ENCODE results near the gene TGFB1I1.
"Not testable (repeated sequence)": the region's sequence is repeated elsewhere in the genome, so short reads cannot be mapped to it uniquely, and the experiment has no call there.

The TGFB1I1 gene

DNA sequence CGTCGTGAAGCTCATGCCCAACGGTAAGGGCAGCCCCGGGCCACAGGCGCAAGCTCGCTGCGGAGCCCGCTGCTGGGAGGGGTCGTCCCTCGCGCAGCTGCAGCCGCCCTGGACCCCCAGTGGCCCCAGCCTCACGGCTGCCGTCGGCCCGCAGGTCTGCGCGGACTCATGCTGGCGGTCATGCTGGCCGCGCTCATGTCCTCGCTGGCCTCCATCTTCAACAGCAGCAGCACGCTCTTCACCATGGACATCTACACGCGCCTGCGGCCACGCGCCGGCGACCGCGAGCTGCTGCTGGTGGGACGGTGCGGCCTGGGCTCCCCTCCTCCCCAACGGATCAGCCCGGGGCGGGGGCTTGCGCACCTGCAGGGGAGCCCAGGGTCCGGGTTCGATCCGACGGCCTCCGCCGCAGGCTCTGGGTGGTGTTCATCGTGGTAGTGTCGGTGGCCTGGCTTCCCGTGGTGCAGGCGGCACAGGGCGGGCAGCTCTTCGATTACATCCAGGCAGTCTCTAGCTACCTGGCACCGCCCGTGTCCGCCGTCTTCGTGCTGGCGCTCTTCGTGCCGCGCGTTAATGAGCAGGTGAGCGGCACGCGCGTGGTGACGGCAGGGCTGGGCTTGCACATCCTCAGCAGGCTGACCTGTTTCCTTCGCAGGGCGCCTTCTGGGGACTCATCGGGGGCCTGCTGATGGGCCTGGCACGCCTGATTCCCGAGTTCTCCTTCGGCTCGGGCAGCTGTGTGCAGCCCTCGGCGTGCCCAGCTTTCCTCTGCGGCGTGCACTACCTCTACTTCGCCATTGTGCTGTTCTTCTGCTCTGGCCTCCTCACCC is 16.7 kb downstream of the TGFB1I1 start:
- peak; percentile 56 for DNase-seq

DNA sequence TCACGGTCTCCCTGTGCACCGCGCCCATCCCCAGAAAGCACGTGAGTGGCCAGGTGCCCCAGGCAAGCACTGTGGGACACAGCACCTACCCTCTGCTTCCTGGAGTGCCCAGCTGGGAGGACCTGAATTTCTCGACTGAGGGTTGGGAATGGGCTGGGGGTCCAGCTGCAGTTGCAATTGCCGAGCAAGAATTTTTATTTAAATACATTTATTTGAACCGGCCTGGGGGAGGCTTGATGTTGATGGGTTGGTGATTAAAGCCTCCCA is 17.3 kb downstream of the TGFB1I1 start:
- DNase-seq: no peak

DNA sequence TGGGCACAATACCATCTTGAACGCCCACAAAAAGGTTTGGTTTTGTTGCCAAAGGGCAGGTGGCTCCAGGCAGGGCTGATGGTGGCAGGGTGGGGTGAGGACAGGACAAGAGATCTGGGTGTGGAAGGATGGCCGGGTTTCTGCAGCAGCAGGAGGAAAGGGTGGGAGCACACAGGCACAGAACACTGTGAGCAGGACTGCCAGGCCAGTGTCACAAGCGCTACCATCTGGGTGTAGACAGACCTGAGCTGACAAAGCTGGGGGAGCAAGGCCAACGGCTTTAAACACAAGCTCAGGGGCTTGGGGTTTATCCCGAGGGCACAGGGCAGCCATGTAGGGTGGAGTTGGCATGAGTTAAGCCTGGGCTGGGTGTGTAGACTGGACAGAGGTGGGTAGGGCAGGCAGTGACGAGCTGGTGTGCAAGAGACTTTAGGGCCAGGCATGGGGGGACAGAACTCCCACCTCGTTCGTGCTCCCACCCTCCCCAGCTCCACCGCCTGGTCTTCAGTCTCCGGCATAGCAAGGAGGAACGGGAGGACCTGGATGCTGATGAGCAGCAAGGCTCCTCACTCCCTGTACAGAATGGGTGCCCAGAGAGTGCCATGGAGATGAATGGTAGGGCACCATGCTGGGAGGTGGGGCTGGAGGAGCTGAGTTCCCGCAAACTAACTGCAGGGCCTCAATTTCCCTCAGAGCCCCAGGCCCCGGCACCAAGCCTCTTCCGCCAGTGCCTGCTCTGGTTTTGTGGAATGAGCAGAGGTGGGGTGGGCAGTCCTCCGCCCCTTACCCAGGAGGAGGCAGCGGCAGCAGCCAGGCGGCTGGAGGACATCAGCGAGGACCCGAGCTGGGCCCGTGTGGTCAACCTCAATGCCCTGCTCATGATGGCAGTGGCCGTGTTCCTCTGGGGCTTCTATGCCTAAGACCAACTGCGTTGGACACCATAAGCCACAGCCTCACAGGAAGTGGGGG is 17.9 kb downstream of the TGFB1I1 start:
- no peak for DNase-seq

DNA sequence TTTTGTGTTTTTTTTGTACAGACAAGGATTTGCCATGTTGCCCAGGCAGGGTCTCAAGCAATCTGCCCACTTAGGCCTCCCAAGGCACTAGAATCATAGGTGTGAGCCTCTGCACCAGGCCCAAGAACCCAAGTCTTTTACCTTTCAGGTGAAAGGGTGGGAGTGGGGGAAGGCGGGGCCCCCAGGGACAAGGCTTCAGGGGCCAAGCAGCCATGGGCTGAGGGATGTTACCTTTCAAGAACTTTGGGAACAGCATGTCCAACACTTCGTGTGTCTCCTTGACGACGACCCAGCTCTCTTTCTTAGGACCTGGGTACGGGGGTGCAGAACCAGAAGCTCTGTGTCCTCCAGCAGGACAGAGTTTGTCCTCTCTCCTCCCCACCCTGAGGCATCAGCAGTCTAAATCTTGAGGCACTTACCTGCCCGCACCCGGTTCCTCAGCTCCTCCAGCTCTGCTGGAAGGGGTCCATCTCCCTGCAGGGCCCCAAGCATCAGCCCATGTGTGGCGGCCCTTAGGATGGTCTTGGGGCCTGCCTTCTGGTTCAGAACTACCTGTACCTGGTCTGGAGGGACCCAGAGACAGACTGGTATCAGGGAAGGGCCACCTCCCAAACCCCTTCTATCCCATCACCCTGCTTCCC is 19.9 kb downstream of the TGFB1I1 start:
- DNase-seq: no peak

DNA sequence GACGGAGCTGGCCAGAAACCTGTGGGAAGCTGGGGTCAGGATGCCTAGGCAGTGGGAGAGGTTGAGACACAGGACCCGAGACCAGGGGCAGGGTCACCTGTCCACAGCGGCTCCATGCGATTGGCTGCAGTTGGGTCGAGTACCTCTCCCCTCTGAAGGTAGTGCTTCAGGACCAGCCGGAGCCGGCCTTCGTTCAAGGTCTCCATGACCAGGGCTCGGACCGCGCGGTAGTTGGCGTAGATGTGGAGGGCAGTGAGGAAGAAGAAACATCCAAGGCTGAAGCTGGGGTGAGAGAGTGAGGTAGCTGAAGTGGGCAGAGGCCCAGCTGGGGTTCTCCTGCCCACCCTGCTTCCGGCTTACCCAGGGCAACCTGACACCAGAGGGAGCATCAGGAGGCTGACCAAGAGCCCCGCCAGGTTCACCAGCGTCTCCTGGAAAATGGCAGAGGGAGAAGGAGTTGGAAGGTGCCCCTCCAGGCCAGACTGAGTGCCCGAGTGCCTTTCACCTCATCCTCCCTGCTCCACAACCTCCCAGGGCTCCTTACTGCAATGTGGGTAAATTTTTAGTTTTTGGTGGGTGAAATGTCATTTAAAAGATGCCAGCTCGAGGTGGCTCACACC is 21.7 kb downstream of the TGFB1I1 start:
- no peak for DNase-seq

DNA sequence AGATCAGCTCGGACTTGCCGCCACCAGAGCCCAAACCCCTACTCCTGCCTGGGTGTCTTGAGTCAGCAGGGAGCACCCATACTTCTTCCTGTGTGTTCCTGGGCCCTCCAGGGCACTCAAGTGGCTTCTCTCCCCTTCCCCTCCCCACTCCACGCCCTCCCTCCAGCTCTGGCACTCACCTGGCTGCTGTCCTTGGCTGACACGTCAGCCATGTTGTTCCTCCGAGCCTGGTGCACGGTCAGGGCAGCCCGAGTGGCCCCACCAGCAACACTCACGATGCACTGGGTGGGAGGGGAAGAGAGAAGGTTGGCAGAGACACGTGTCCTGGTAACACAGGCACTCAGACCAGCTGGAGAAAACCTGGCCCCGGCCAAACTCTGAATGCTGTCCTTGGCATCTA is 24.7 kb downstream of the TGFB1I1 start:
- no peak for DNase-seq

DNA sequence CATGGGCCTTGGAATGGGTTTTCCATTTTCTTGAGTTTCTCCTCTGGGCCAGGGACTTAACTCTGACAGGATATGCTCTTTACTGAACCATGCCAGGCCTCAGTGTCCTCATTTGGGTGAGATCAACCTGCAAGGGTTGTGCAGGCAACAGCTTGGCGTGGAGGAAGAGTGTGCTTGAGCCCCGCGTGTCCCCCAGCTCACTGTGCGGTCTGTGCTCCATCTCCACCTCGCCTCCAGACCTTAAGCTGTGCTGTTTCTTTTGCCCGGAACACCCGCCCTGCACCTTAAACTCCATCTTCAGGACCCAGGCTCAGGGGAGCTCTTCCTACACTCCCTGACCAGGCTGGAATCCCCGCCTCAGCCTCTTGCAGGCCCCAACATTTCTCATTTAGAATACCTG is 26.5 kb downstream of the TGFB1I1 start:
- DNase-seq: no peak

DNA sequence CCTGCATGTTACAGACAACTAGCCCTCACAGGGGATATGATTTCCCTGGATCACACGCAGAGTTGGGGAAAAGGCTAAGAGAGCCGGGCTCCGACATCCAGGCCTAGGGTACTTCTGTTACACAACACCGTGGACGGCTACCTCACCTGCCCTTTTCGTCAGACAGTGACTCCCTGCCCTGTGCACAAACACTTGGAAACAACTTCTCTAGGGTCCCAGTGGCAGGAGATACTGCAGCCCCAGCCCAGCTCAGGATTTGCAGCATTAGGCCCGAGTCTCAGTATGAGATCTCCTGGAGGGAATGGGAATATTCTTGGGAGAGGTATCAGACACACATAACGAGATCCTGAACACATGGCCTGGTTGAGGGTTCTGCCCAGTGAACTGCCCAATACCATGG is 28.0 kb downstream of the TGFB1I1 start:
- DNase-seq: no peak

DNA sequence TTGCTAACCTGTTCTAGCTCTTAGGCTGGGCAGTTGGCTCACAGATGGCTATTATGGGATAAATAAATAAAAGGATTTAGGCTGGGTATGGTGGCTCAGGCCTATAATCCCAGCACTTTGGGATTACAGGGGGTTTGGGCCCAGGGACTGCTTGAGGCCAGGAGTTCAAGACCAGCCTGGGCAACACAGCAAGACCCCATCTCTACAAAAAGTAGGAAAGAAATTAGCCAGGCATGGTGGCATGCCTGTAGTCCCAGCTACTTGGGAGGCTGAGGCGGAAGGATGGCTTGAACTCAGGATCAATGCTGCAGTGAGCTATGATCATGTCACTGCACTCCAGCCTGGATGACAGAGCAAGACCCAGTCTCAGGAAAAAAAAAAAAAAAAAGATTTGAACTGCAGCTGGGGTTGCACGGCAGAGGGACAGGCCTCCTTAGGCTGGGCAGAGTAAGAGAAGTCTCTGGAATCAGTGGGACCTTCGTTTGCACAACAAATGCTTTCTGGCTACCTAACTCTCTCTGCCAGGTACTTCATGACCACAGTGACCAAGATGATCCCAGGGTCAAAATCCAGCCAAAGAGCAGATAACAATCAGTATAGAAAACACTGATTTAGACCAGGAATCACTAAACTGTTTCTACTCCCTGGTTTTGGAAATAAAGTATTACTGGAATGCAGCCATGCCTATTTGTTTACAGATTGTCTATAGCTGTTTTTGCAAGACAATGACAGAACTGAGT is 29.4 kb downstream of the TGFB1I1 start:
- DNase-seq: no peak

DNA sequence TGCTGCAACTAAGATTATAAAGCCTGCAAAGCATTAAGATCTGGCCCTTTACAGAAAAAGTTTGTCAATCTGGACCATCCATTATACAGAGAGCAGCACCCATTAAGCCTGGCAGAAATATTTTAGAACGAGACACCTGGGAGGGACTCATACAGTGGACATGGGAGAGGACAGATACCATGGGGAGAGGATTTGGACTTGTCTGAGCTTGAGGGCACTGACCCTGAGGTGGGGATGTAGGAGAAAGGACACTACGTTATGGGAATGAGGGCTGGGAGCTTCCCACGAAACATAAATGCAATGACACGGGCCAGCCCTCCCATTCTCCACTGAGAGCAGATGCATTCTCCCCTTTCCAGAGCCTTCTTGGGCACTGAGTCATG is 30.0 kb downstream of the TGFB1I1 start:
- no peak for DNase-seq

DNA sequence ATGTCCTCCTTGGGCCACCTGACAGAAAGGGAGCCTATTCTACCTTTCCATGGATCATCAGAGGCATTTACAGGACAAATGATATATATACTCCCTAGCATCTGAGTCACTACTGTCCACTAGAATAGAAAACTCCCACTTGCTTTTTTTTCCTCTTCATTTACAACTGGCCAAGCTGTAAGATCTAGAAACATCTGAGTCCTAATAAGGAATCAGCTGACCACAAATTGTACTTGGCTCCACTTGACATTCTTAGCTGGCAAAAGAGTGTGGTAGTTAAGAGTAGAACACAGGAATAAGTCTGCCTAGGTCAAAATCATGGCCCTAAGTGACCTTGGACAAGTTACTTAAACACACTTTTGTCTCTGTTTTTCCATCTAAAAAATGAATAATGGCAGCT is 31.0 kb downstream of the TGFB1I1 start:
- DNase-seq: no peak

DNA sequence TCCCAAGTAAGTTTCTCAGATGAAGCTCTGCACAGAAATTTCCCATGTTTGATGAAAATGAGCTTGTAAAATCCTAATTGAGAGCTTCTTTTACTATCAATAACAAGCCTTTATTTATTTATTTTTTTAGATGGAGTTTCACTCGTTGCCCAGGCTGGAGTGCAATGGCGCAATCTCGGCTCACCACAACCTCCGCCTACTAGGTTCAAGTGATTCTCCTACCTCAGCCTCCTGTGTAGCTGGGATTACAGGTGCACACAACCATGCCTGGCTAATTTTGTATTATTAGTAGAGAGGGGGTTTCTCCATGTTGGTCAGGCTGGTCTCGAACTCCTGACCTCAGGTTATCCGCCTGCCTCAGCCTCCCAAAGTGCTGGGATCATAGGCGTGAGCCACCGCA is 31.6 kb downstream of the TGFB1I1 start:
- DNase-seq: not testable (repeated sequence)

DNA sequence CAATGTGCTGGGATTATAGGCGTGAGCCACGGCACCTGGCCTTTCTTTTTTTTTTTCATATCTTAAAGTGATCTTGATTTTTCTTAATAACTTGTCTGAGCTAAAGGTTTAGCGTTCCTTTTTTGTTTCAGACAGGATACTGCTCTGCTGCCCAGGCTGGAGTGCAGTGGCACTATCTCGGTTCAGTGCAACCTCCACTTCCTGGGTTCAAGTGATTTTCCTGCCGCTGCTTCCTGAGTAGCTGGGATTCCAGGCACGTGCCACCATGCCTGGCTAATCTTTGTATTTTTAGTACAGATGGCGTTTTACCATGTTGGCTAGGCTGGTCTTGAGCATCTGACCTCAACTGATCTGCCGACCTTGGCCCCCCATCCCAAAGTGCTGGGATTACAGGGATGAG is 32.2 kb downstream of the TGFB1I1 start:
- no peak for DNase-seq

DNA sequence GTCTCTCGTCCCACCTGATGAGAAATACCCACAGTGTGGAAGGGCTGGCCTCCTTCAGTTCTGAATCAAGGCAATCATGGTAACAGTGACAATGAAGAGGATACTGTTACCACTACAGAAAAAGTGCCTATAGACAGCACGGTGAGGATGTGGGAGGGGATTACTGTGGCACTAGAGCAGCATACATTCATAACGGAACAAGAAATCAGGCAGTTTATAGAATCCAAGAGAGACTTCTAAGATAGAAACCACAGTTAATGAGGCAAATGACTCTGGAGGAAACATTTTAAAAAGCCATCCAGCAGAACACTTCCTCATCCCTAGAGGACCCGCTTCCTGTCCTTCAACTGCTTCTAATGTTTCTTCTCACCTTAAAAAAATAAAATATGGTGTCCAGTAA is 33.5 kb downstream of the TGFB1I1 start:
- DNase-seq: no peak

DNA sequence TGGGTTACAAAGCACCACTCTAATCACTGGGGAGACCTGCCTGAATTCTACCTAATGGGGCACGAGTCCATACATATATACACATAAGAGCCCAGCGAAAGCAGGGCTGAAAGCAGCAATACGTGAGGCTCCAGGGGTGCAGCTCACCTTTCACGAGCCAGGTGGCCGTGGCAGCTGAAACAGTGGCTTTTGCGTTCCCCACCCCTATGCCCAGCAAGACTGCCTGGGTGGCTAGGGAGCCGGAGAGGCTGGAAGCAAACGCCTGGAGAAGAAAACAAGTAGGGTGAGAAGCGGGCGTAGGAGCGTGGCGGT is 35.6 kb downstream of the TGFB1I1 start:
- DNase-seq: no peak

DNA sequence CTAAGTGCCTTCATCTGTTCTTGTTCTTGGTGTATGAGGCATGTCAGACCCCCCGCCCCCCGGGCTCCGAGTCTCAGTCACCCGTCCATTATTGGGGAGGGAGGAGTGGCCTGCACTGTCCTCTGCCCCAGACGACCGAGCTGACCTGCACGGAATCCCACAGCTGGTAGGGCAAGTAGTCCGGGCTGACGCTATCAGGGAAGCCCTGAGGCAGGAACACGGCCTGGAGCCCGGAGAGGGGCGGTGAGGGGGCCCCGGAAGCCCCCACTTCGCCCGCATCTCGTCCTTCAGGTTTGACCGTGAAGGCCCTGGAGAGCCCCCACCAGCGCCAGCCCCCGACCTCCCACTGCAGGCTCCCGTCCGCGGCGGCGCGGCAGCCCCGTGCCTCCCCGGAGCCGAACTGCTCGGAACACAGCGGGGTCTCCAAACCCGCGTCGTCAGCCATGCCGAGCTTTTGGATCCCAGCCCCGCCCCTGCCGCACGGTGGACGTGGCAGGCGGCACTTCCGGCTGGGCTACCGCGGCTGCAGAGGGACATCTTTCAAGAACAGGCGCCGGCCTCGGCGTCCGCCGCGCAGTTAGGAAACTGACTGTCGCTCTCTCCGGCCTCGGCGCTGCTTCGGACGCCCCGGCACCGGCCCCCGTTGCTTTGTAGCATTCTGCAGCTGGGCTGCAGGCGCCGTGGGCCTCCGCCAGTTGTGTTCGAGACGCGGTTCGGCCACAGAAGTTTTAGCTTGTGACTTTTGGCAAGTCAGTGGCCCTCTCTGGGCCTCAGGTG is 36.2 kb downstream of the TGFB1I1 start, which contains the start of gene RUSF1:
Gene RUSF1, minus strand, starts transcription at position 463 of the 777 bp plus-strand sequence. Its CDS starts 18 bp downstream, at position 445.
- DNase-seq: peak; percentile 97

DNA sequence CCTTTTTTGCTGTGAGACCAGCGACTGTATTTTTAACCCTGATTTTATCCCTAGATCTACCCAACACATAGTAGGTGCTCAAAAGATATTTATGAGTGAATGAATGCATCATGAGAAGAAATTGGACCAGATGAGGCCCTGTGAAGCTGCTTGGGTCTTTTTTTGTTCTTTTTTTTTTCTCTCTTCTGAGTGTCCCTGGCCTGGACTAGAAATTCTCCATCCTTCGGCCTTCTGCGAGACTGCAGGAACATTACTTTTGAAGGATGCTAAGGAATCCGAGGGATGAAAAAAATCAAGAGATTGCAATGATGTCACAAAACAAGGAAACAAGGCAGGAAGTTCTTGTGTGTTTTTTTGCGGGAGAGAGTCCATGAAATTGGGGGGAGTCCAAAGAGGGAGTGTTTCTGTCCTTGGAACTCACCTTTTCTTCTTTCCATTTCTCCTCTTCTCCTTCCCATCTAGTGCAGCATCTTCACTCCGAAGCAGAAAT is 36.8 kb downstream of the TGFB1I1 start:
- DNase-seq: no peak

DNA sequence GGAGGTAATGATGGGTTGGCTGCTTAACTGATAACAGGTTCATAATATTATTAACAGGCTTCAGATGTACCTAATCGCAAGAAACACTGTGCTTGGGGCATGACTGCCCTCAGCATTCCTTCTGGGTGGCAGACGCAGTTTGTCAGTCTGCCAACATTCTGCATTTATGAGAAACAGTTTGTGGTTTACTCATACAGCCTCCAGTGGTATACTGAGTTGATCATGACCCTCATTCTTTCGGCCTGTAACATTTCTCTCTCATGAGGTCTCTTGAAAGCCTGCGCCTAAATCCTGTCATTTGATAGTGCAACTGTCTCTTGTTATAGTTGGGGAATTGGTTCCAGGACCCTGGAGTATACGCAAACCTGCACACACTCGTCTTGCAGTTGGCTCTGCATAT is 41.2 kb downstream of the TGFB1I1 start:
- no peak for DNase-seq

DNA sequence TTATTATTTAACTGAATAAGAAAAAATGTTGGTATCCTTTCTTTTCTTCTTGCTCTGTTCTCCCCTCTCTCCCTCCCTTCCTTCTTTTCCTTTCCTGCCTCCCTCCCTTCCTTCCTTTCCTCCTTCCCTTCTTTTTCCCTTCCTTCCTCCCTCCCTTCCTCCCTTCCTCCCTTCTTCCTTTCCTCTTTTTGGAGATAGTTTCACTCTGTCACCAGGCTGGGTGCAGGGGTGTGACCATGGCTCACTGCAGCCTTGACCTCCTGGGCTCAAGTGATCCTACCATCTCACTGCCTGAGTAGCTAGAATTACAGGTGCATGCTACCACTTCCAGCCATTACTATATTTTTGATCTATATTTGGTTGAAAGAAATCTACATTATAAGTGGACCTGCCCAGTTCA is 41.9 kb downstream of the TGFB1I1 start:
- DNase-seq: no peak

DNA sequence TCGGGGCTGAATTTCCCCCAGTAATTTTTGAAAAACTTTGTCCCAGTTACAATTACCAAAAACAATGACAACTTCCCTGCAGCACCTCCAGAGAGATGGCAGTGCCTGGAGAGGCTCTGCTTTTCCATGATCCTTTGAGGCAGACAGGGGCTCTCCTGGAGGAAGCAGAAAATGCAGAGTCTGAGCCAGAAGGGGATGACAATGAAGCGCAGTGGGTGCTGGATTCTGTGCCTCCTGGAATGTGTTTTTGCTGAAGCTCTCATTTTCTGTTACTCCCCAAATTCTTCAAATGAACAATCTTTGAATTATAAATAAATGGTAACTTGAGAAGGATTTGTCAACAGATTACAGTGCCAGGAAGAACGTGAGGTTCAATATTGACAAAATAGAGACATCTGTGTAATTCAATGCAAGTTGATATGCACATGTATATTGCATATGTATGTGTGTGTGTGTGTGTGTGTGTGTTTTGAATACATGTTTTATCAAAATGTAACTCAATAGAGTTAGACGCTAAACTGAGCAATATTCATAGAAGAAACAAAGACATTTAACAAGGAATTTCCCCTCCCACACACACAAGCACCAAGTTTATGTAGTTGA is 45.9 kb downstream of the TGFB1I1 start:
- DNase-seq: no peak

DNA sequence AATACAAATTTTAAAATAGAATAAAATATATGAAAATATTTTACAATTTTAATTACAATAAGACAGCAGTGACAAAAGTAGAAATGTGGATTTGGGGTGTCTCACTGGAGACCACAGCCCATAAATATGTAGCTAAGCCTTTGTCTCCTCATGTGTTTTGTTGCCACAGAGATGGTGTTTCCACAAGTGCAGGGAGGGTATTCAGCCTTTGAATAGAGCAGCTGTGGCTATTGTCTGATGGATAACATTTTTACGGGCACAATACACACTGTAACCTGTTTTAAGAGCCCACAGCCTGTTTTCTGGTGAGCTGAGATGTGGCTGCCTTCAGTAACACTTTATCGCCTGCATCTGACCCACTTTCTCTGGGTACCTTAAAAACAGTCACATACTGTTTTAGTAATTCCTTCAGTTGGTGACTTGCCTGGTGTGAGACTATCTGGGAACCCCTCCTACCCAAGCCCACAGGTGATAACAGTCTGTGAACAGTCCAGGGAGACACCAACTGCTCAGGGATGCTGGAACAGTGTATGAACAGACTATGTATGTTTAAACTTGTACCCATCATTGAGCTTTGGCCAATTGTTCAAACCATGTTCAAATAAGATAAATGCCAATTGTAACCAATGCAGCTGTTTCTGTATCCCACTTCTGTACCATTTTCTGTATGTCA is 47.9 kb downstream of the TGFB1I1 start:
- no peak for DNase-seq
